Activated CD4-positive, alpha-beta T cell treated with anti-CD3 and anti-CD28 coated beads for 1 hour (primary cell): ENCODE data around the gene PLEKHH2.
A peak's percentile ranks its signal among the peaks of the same experiment; 100 is the strongest.
"Not testable (repeated sequence)": the region's sequence is repeated elsewhere in the genome, so short reads cannot be mapped to it uniquely, and the experiment has no call there.

Source experiments
- DNase-seq: peaks from one replicate; pipeline ENCODE4 v3.0.0-alpha.2; 2020

Gene PLEKHH2

GRCh38 chr2:43637030-43637803, at the start of gene PLEKHH2:
Gene PLEKHH2, plus strand, starts transcription at chr2:43637260. Its CDS starts 7,414 bp downstream, at chr2:43644674.
- DNase-seq: peak; percentile 81

- DNase-seq: no peak
Observed at GRCh38 chr2:43592443-43592842, 44.6 kb upstream of the PLEKHH2 start.

GRCh38 chr2:43593254-43593653, 43.8 kb upstream of the PLEKHH2 start:
- no peak for DNase-seq

- no peak for DNase-seq
Observed at GRCh38 chr2:43594875-43595274, 42.2 kb upstream of the PLEKHH2 start.

GRCh38 chr2:43595603-43596412, 41.3 kb upstream of the PLEKHH2 start, which contains the start of gene THADA:
Gene THADA, minus strand, starts transcription at chr2:43596038. Its CDS starts 3,646 bp downstream, at chr2:43592392.
- peak; percentile 93 for DNase-seq

- not testable (repeated sequence) for DNase-seq
Observed at GRCh38 chr2:43600596-43600995, 36.5 kb upstream of the PLEKHH2 start.

GRCh38 chr2:43604674-43605073, 32.4 kb upstream of the PLEKHH2 start:
- no peak for DNase-seq

- no peak for DNase-seq
Observed at GRCh38 chr2:43605079-43605655, 31.9 kb upstream of the PLEKHH2 start.

- DNase-seq: no peak
Observed at GRCh38 chr2:43605851-43606250, 31.2 kb upstream of the PLEKHH2 start.

- DNase-seq: no peak
Observed at GRCh38 chr2:43609290-43609918, 27.7 kb upstream of the PLEKHH2 start.

GRCh38 chr2:43610361-43610760, 26.7 kb upstream of the PLEKHH2 start:
- DNase-seq: no peak

GRCh38 chr2:43611987-43612894, 24.8 kb upstream of the PLEKHH2 start:
- peak; percentile 55 for DNase-seq

GRCh38 chr2:43612944-43613343, 24.1 kb upstream of the PLEKHH2 start:
- DNase-seq: no peak

GRCh38 chr2:43616967-43617680, 19.9 kb upstream of the PLEKHH2 start:
- no peak for DNase-seq

- no peak for DNase-seq
Observed at GRCh38 chr2:43619511-43619910, 17.5 kb upstream of the PLEKHH2 start.

GRCh38 chr2:43622931-43623451, 14.1 kb upstream of the PLEKHH2 start:
- DNase-seq: no peak

- DNase-seq: no peak
Observed at GRCh38 chr2:43631618-43632317, 5.3 kb upstream of the PLEKHH2 start.

GRCh38 chr2:43634604-43635306, 2.3 kb upstream of the PLEKHH2 start:
- DNase-seq: no peak

GRCh38 chr2:43636153-43636552, 907 bp upstream of the PLEKHH2 start:
- not testable (repeated sequence) for DNase-seq

- DNase-seq: peak; percentile 8
Observed at GRCh38 chr2:43636621-43637020, 439 bp upstream of the PLEKHH2 start.
